H1 (cell line): ENCODE results near the gene ALK. TPM values are rescaled to one million over a fixed set of nuclear protein-coding genes. Genes with fewer than 3 reads are reported as not detected.

ENCODE experiments used
- CTCF ChIA-PET: fragments of 300-600 bp; sonication (Branson Sonifier 250); formaldehyde crosslinking; loops from one replicate; lab custom pipeline; 2021; ENCODE audit not compliant: partially characterized antibody; lab: Charles Lee
- POLR2A ChIA-PET: fragments of 300-600 bp; sonication (Branson Sonifier 250); formaldehyde crosslinking; loops from one replicate; lab custom pipeline; 2021; ENCODE audit warnings: inconsistent platforms; ENCODE audit not compliant: partially characterized antibody; lab: Charles Lee
- DNase-seq, 2 experiments: peaks; one replicate each; pipeline versions ENCODE4 v3.0.0 to v3.0.0-alpha.2; 2010 to 2022; ENCODE audit warnings: low spot score in 2 of 2, low read depth in 1 of 2, mixed read lengths in 1 of 2
- FAIRE-seq: peaks from 2 replicates; lab custom pipeline; 2011; peaks lifted over from hg19 to GRCh38; lab: Jason Lieb, UNC
- H2AFZ ChIP-seq: 2 replicates; pipeline ENCODE4 v1.8.1; 2012; ENCODE audit warnings: low read length, inconsistent platforms
- H2AK5ac ChIP-seq: 2 replicates; pipeline ENCODE4 v1.6.1; 2013; ENCODE audit warnings: low read depth, low read length
- H2BK120ac ChIP-seq: replicated peaks from 2 replicates; pipeline ENCODE3; 2013; ENCODE audit warnings: low read depth, low read length, inconsistent platforms
- H2BK12ac ChIP-seq: 2 replicates; pipeline ENCODE4 v1.6.1; 2013; ENCODE audit warnings: low read depth, low read length
- H2BK15ac ChIP-seq: 2 replicates; pipeline ENCODE4 v1.6.1; 2013; ENCODE audit warnings: low read length
- H2BK20ac ChIP-seq: 2 replicates; pipeline ENCODE4 v1.6.1; 2013; ENCODE audit warnings: low read length
- H2BK5ac ChIP-seq: 2 replicates; pipeline ENCODE4 v1.6.1; 2013; ENCODE audit warnings: low read depth, low read length
- H3K14ac ChIP-seq: 2 replicates; pipeline ENCODE4 v1.6.1; 2013; ENCODE audit warnings: inconsistent platforms; ENCODE audit not compliant: insufficient read length
- H3K18ac ChIP-seq: 2 replicates; pipeline ENCODE4 v1.6.1; 2013; ENCODE audit warnings: low read length; ENCODE audit errors: extremely low read depth
- H3K23ac ChIP-seq: 2 replicates; pipeline ENCODE4 v1.6.1; 2013; ENCODE audit warnings: inconsistent platforms; ENCODE audit not compliant: insufficient read length
- H3K23me2 ChIP-seq: 2 replicates; pipeline ENCODE4 v1.6.1; 2013; ENCODE audit warnings: low read depth, low read length
- H3K27ac ChIP-seq: 2 replicates; pipeline ENCODE4 v1.6.1; 2011; ENCODE audit warnings: low read depth, low read length, inconsistent platforms
- H3K27me3 ChIP-seq, 4 experiments: replicated peaks in 1 of 4; 1 replicate in 1 of 4; 2 replicates in 3 of 4; pipeline versions ENCODE4 v1.6.1 to v1.8.1; 2011 to 2013; ENCODE audit warnings: low read length in 3 of 4, mild to moderate bottlenecking in 3 of 4, inconsistent platforms in 2 of 4, mixed read lengths in 2 of 4, moderate library complexity in 1 of 4; ENCODE audit not compliant: control insufficient read depth in 3 of 4, insufficient read depth in 3 of 4; ENCODE audit errors: extremely low read depth in 1 of 4
- H3K36me3 ChIP-seq, 4 experiments: 2 replicates each; pipeline versions ENCODE4 v1.6.1 to v1.8.1; 2011 to 2013; ENCODE audit warnings: mild to moderate bottlenecking in 4 of 4, low read length in 3 of 4, moderate library complexity in 2 of 4, control low read depth in 1 of 4, inconsistent platforms in 1 of 4; ENCODE audit not compliant: insufficient read depth in 4 of 4, control insufficient read depth in 2 of 4
- H3K4ac ChIP-seq: replicated peaks from 2 replicates; pipeline ENCODE3; 2013; ENCODE audit warnings: low read length, low read depth, mixed read lengths, inconsistent platforms; ENCODE audit not compliant: insufficient read length
- H3K4me1 ChIP-seq, 4 experiments: replicated peaks in 1 of 4; 1 replicate in 1 of 4; 2 replicates in 3 of 4; pipeline versions ENCODE4 v1.6.1 to v1.8.1; 2011 to 2013; ENCODE audit warnings: low read length in 3 of 4, inconsistent platforms in 2 of 4, mixed read lengths in 1 of 4; ENCODE audit not compliant: insufficient read depth in 4 of 4, control insufficient read depth in 3 of 4
- H3K4me2 ChIP-seq, 2 experiments: 2 replicates each; pipeline versions ENCODE4 v1.6.1 to v1.8.1; 2011 to 2013; ENCODE audit warnings: low read depth in 2 of 2, low read length in 2 of 2, control low read depth in 1 of 2, inconsistent platforms in 1 of 2, mild to moderate bottlenecking in 1 of 2; ENCODE audit not compliant: insufficient read depth in 1 of 2
- H3K4me3 ChIP-seq, 4 experiments: fragments of 200-600, 300-600 bp in 1 of 4; sonication (generic), shearing (Covaris generic), sonication (Bioruptor Twin) in 1 of 4; 2 replicates each; pipeline versions ENCODE4 v1.5.1 to v1.8.1; 2011 to 2016; ENCODE audit warnings: low read length in 4 of 4, low read depth in 3 of 4, control low read depth in 2 of 4, inconsistent platforms in 2 of 4, mild to moderate bottlenecking in 2 of 4, mixed read lengths in 1 of 4, moderate library complexity in 1 of 4; ENCODE audit not compliant: insufficient read depth in 2 of 4; ENCODE audit errors: extremely low read depth in 1 of 4
- H3K56ac ChIP-seq: replicated peaks from 2 replicates; pipeline ENCODE3; 2013; ENCODE audit warnings: low read depth, mild to moderate bottlenecking, mixed read lengths, low read length, inconsistent platforms; ENCODE audit not compliant: insufficient read length
- H3K79me1 ChIP-seq: 2 replicates; pipeline ENCODE4 v1.6.1; 2013; ENCODE audit warnings: low read depth, low read length, control low read depth
- H3K79me2 ChIP-seq, 2 experiments: 2 replicates each; pipeline versions ENCODE4 v1.6.1 to v1.8.1; 2012 to 2013; ENCODE audit warnings: low read length in 2 of 2, mild to moderate bottlenecking in 2 of 2, inconsistent platforms in 1 of 2; ENCODE audit not compliant: insufficient read depth in 2 of 2, control insufficient read depth in 1 of 2
- H3K9ac ChIP-seq, 4 experiments: replicated peaks in 1 of 4; 1 replicate in 1 of 4; 2 replicates in 3 of 4; pipeline versions ENCODE4 v1.6.1 to v1.8.1; 2011 to 2013; ENCODE audit warnings: low read depth in 3 of 4, low read length in 3 of 4, control low read depth in 2 of 4, mild to moderate bottlenecking in 2 of 4, moderate library complexity in 2 of 4, inconsistent platforms in 1 of 4; ENCODE audit errors: extremely low read depth in 1 of 4
- H3K9me3 ChIP-seq, 2 experiments: 2 replicates each; pipeline versions ENCODE4 v1.6.1 to v1.8.1; 2012 to 2013; ENCODE audit warnings: mild to moderate bottlenecking in 2 of 2, moderate library complexity in 2 of 2, control low read depth in 1 of 2, inconsistent platforms in 1 of 2, low read depth in 1 of 2, low read length in 1 of 2, mixed read lengths in 1 of 2; ENCODE audit not compliant: insufficient read depth in 2 of 2
- H4K20me1 ChIP-seq, 2 experiments: replicated peaks in 1 of 2; 2 replicates each; pipeline versions ENCODE3 to v1.8.1; 2011 to 2013; ENCODE audit warnings: inconsistent platforms in 2 of 2, low read length in 2 of 2, mild to moderate bottlenecking in 1 of 2; ENCODE audit not compliant: insufficient read depth in 2 of 2, control insufficient read depth in 1 of 2
- H4K5ac ChIP-seq: 2 replicates; pipeline ENCODE4 v1.6.1; 2013; ENCODE audit warnings: low read length, low read depth, mixed read lengths, inconsistent platforms; ENCODE audit not compliant: insufficient read length
- H4K8ac ChIP-seq: 2 replicates; pipeline ENCODE4 v1.8.0; 2013; ENCODE audit warnings: mild to moderate bottlenecking, moderate library complexity, low read length, inconsistent platforms; ENCODE audit not compliant: insufficient read depth; ENCODE audit errors: extremely low read depth
- H4K91ac ChIP-seq: replicated peaks from 2 replicates; pipeline ENCODE3; 2013; ENCODE audit warnings: low read length, mixed read lengths, inconsistent platforms; ENCODE audit not compliant: insufficient read length
- BRCA1 ChIP-seq: IDR thresholded peaks from 2 replicates; pipeline ENCODE4 v1.6.1; 2012; ENCODE audit warnings: low read depth, low read length, improper control_type of control experiment
- CBX8 ChIP-seq: fragments of 300-800, 300-1000 bp; sonication (generic); IDR thresholded peaks from 2 replicates; pipeline ENCODE4 v1.7.1; 2016; ENCODE audit warnings: low read depth, low read length, borderline replicate concordance
- CREB1 ChIP-seq: IDR thresholded peaks from 2 replicates; pipeline ENCODE4 v1.6.1; 2012; ENCODE audit warnings: inconsistent platforms
- EGR1 ChIP-seq: IDR thresholded peaks from 2 replicates; pipeline ENCODE4 v1.6.1; 2011; ENCODE audit warnings: low read depth, low read length, borderline replicate concordance
- EZH2 ChIP-seq: fragments of 200-600 bp; sonication (generic); IDR thresholded peaks from 2 replicates; pipeline ENCODE4 v1.7.1; 2012; ENCODE audit warnings: low read depth, mild to moderate bottlenecking, moderate library complexity, low read length, inconsistent platforms; ENCODE audit not compliant: severe bottlenecking
- FOSL1 ChIP-seq: IDR thresholded peaks from 2 replicates; pipeline ENCODE4 v1.6.1; 2011; ENCODE audit warnings: mild to moderate bottlenecking, low read depth, low read length, moderate library complexity; ENCODE audit not compliant: insufficient read depth
- KDM1A ChIP-seq: fragments of 200-600, 300-600 bp; sonication (generic); IDR thresholded peaks from 2 replicates; pipeline ENCODE4 v1.7.1; 2016; ENCODE audit warnings: mild to moderate bottlenecking, low read length, borderline replicate concordance
- MAFK ChIP-seq: IDR thresholded peaks from 2 replicates; pipeline ENCODE4 v1.6.1; 2012; ENCODE audit warnings: low read depth, mild to moderate bottlenecking, improper control_type of control experiment, low read length
- NANOG ChIP-seq: IDR thresholded peaks from 2 replicates; pipeline ENCODE4 v1.6.1; 2011; ENCODE audit warnings: low read length, low read depth, mild to moderate bottlenecking, inconsistent platforms; ENCODE audit not compliant: insufficient read depth, poor library complexity, severe bottlenecking
- RBBP5 ChIP-seq: IDR thresholded peaks from 2 replicates; pipeline ENCODE4 v1.7.1; 2012; ENCODE audit warnings: low read depth, mild to moderate bottlenecking, inconsistent platforms, low read length, moderate library complexity, borderline replicate concordance
- SIN3A ChIP-seq, 2 experiments: IDR thresholded peaks in 1 of 2; conservative IDR thresholded peaks in 1 of 2; 2 replicates each; pipeline ENCODE4 v1.6.1; 2011 to 2012; ENCODE audit warnings: low read length in 2 of 2, improper control_type of control experiment in 1 of 2, low read depth in 1 of 2, mild to moderate bottlenecking in 1 of 2
- SIRT6 ChIP-seq: IDR thresholded peaks from one replicate; pipeline ENCODE4 v1.7.1; 2012; ENCODE audit warnings: low read length, inconsistent platforms
- SP1 ChIP-seq: IDR thresholded peaks from 2 replicates; pipeline ENCODE4 v1.6.1; 2011; ENCODE audit warnings: low read depth, low read length
- TAF1 ChIP-seq: IDR thresholded peaks from 2 replicates; pipeline ENCODE4 v1.6.1; 2011; ENCODE audit warnings: mild to moderate bottlenecking, low read depth, low read length
- WGBS, 2 experiments: shearing (Covaris generic) in 1 of 2; methylation state at CpG; one replicate each; pipeline versions ENCODE4 v1.1.6 to v1.1.7; 2013 to 2015; ENCODE audit warnings: low lambda C conversion rate in 2 of 2, mixed read lengths in 2 of 2, inconsistent platforms in 1 of 2, low coverage in 1 of 2, missing lambda C conversion rate in 1 of 2; ENCODE audit not compliant: insufficient replicate concordance in 2 of 2, insufficient coverage in 1 of 2, insufficient read length in 1 of 2; ENCODE audit errors: extremely low coverage in 1 of 2, missing lambda C conversion rate in 1 of 2; 5-methylcytosine and 5-hydroxymethylcytosine counted together
- polyA plus RNA-seq, 7 experiments: library from polyadenylated mRNA; depleted of rRNA in 3 of 7; stranded (reverse) in 5 of 7; unstranded in 2 of 7; fragments of >200 nt in 5 of 7; fragments of 200-250 nt in 2 of 7; gene quantifications; 1 replicate in 5 of 7; 2 replicates in 1 of 7; 4 replicates in 1 of 7; pipeline versions ENCODE4 v1.2.1 to v1.2.3, GENCODE V29; 2011 to 2013; ENCODE audit warnings: missing spikeins in 2 of 7, mixed read lengths in 2 of 7
- total RNA-seq: library from RNA; stranded (reverse); fragmentation: NEBNext Ultra II Directional; extraction: Animal tissue kit (Norgen Biotek cat#: 25700); gene quantifications from 2 replicates; pipeline ENCODE4 v1.2.1, GENCODE V29; 2021

The ALK gene
- total and polyA plus RNA-seq, 2 of the 8 experiments (the other 6 are each of a cell fraction or from before 2014, with no cell fraction given), result 0.02 to 0.09 TPM

- no peaks in the 10 kb centered on the region for H3K9me3 ChIP-seq
- no peaks in the 10 kb centered on the region for H3K23me2 ChIP-seq
- no peaks in the 10 kb centered on the region for H3K79me2 ChIP-seq
- no peak overlapping the region for H3K9ac ChIP-seq
- H3K4me1 ChIP-seq, result peaks cover 0 to 3% (median 0%) of the 10 kb centered on the region in 4 experiments; a peak in 1 of 7 replicates
- H2BK15ac ChIP-seq, result no peak overlapping the region
- FAIRE-seq (no peak), DNase-seq (no peak)
- no peaks in the 10 kb centered on the region for H3K36me3 ChIP-seq
- ChIA-PET CTCF (interaction anchor here (0.6 to 1.8 kb wide), 4 partner anchors 158 to 278 kb away, joined by 3 to 5 read pairs (median 3); no protein-coding TSS in a partner anchor), POLR2A (no interaction called here)
- H4K5ac ChIP-seq, result no peak overlapping the region
- H3K56ac ChIP-seq, result no peak overlapping the region
- H4K8ac ChIP-seq, result no peak overlapping the region
- no peak overlapping the region for H3K18ac ChIP-seq
- H2BK20ac ChIP-seq, result no peak overlapping the region
- H4K91ac ChIP-seq, result no peak overlapping the region
- H3K4ac ChIP-seq, result no peak overlapping the region
- WGBS, 2 experiments, result 94% methylated on average over 4 of the region's 4 CpGs; no CpG with 5 or more reads in 1 of the 2 experiments
- H2AFZ ChIP-seq, result no peak overlapping the region
- H2AK5ac ChIP-seq, result no peak overlapping the region
- no peak overlapping the region for H2BK12ac ChIP-seq
- H3K27me3 ChIP-seq, result no peaks in the 10 kb centered on the region
- TF ChIP-seq EZH2, result no peak
- no peak for TF ChIP-seq TAF1
- no peak for TF ChIP-seq MAFK
- no peak for TF ChIP-seq BRCA1
- no peak for TF ChIP-seq SIRT6
- no peak for TF ChIP-seq FOSL1
- no peak for TF ChIP-seq SP1
- no peak for TF ChIP-seq RBBP5
- no peak for TF ChIP-seq EGR1
- TF ChIP-seq CREB1, result no peak
- no peak for TF ChIP-seq KDM1A
- TF ChIP-seq CBX8, result no peak
- TF ChIP-seq NANOG, result no peak
- no peak for TF ChIP-seq SIN3A (conservative IDR thresholded peaks at IDR 0.05 in 1 of 2, IDR thresholded peaks at IDR 0.05 in 1 of 2; ENCODE audit: low read depth in 1 of 2, low read length in 2 of 2)
- no peak overlapping the region for H2BK120ac ChIP-seq
- no peak overlapping the region for H2BK5ac ChIP-seq
- no peak overlapping the region for H3K23ac ChIP-seq
- H4K20me1 ChIP-seq, result no peaks in the 10 kb centered on the region
- no peak overlapping the region for H3K4me3 ChIP-seq
- no peak overlapping the region for H3K14ac ChIP-seq
- no peak overlapping the region for H3K27ac ChIP-seq
- H3K79me1 ChIP-seq, result no peaks in the 10 kb centered on the region
- H3K4me2 ChIP-seq, result no peak overlapping the region
Measured at GRCh38 chr2:29487967-29488555, 433.3 kb downstream of the ALK start.
